Cardiac septum (tissue), 1 donor: Measurements from ENCODE around the gene MLLT1. TPM values are rescaled to one million over a fixed set of nuclear protein-coding genes. Genes with fewer than 3 reads are reported as not detected.

Experiments
- DNase-seq: peaks from one replicate; pipeline ENCODE4 v3.0.0-alpha.2; 2020; ENCODE audit warnings: low spot score
- intact Hi-C: fragments of 100-400 bp; cut with DNase I; formaldehyde crosslinking; loops from one replicate; pipeline ENCODE4 v1.14.0; 2022
- total RNA-seq: library from RNA; stranded (reverse); fragmentation: NEBNext Ultra II Directional; extraction: Animal tissue kit (Norgen Biotek cat#: 25700); gene quantifications from one replicate; pipeline ENCODE4 v1.2.1, GENCODE V29; 2021
- donor health status: DM: no; HTN: no; CAD: no.

Gene MLLT1
- total RNA-seq, 1 donor from 2014 or later = 30.6 TPM

GRCh38 chr19:6278051-6278450 lies 1.7 kb downstream of the MLLT1 start:
- DNase-seq = no peak
- intact Hi-C loops = loop anchor here (5.0 kb wide), 1 partner anchor 226 kb away; no protein-coding TSS in a partner anchor

- intact Hi-C loops = loop anchor here (5.0 kb wide), 1 partner anchor 224 kb away; no protein-coding TSS in a partner anchor
- DNase-seq = no peak
Measured at GRCh38 chr19:6276447-6276846, 3.3 kb downstream of the MLLT1 start.

- intact Hi-C loops = loop anchor here (5.0 kb wide), 1 partner anchor 223 kb away; no protein-coding TSS in a partner anchor
- no peak for DNase-seq
Measured at GRCh38 chr19:6275170-6275744, 4.5 kb downstream of the MLLT1 start.

- intact Hi-C loops = loop anchor here (5.0 kb wide), 1 partner anchor 222 kb away; no protein-coding TSS in a partner anchor
- no peak for DNase-seq
Measured at GRCh38 chr19:6274756-6275155, 5.0 kb downstream of the MLLT1 start.

- DNase-seq = peak; percentile 94
- intact Hi-C loops = loop anchor here (2.0 kb wide), 1 partner anchor 39 kb away; no protein-coding TSS in a partner anchor
Measured at GRCh38 chr19:6273701-6274601, 5.8 kb downstream of the MLLT1 start.

- no peak for DNase-seq
- intact Hi-C loops = loop anchor here (2.0 kb wide), 1 partner anchor 38 kb away; no protein-coding TSS in a partner anchor
Measured at GRCh38 chr19:6272913-6273600, 6.7 kb downstream of the MLLT1 start.

- DNase-seq = no peak
- intact Hi-C loops = loop anchor here (2.0 kb wide), 1 partner anchor 38 kb away; no protein-coding TSS in a partner anchor
Measured at GRCh38 chr19:6272411-6272791, 7.4 kb downstream of the MLLT1 start.

- intact Hi-C loops = loop anchor here (2.0 kb wide), 1 partner anchor 37 kb away; no protein-coding TSS in a partner anchor
Measured at GRCh38 chr19:6271721-6272410, 7.9 kb downstream of the MLLT1 start.

GRCh38 chr19:6271251-6271650 lies 8.5 kb downstream of the MLLT1 start:
- no peak for DNase-seq

More at GRCh38 chr19:6271721-6272410, 7.9 kb downstream of the MLLT1 start:
- peak; percentile 91 for DNase-seq

GRCh38 chr19:6270822-6271221 lies 9.0 kb downstream of the MLLT1 start:
- intact Hi-C loops = no loop called here
- DNase-seq = no peak

More at GRCh38 chr19:6271251-6271650, 8.5 kb downstream of the MLLT1 start:
- intact Hi-C loops = no loop called here

GRCh38 chr19:6270076-6270745 lies 9.6 kb downstream of the MLLT1 start:
- no peak for DNase-seq
- intact Hi-C loops = no loop called here

GRCh38 chr19:6269101-6269886 lies 10.5 kb downstream of the MLLT1 start:
- DNase-seq = no peak
- intact Hi-C loops = no loop called here

GRCh38 chr19:6268382-6268771 lies 11.4 kb downstream of the MLLT1 start:
- intact Hi-C loops = no loop called here
- DNase-seq = no peak

- no peak for DNase-seq
- intact Hi-C loops = no loop called here
Measured at GRCh38 chr19:6267552-6268381, 12.0 kb downstream of the MLLT1 start.

GRCh38 chr19:6264803-6265202 lies 15.0 kb downstream of the MLLT1 start:
- intact Hi-C loops = no loop called here
- DNase-seq = no peak

- no peak for DNase-seq
- intact Hi-C loops = no loop called here
Measured at GRCh38 chr19:6263735-6264444, 15.9 kb downstream of the MLLT1 start.

GRCh38 chr19:6263306-6263705 lies 16.5 kb downstream of the MLLT1 start:
- intact Hi-C loops = no loop called here
- DNase-seq = no peak
